ENCODE results near the gene WWOX.

GRCh38 chr16:78659216-78659615 lies 559.8 kb downstream of the WWOX start:
- TF ChIP-seq YY1 (IDR thresholded peaks at IDR 0.05; ENCODE audit: insufficient read depth, insufficient read length) = no peak
- no peak for TF ChIP-seq ZNF274 (IDR thresholded peaks at IDR 0.05; ENCODE audit: low read depth, low read length)
- no peak for TF ChIP-seq SUZ12 (IDR thresholded peaks at IDR 0.05; ENCODE audit: extremely low read depth, insufficient read depth, insufficient read length)

Measured in NT2/D1 (cell line).